ENCODE results near the gene ABHD12B.

The ABHD12B gene

DNA sequence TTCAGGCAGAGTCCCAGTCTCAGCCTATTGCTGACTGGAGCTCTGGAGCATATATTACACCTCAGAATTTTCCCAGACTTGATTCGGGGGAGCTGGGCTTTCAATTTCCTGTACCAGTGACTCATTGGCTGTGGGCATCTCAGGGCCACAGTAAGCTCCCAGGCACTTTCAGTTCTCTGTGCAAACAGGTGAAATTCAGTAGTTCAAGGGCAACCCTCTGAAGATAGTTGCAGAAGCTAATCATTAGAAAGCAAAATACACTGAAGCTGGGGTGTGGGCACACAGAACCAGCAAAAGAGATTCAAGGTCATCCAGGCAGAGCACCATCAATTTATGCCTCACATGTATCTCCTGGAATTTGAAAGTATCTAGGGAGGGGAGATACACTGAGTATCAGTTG is 32.8 kb upstream of the ABHD12B start:
- no peak for DNase-seq (ENCODE audit: low read depth in 2 of 2)

- DNase-seq (ENCODE audit: low read depth in 2 of 2) = no peak
Observed at GRCh38 chr14:50839691-50840090, 32.2 kb upstream of the ABHD12B start.

DNA sequence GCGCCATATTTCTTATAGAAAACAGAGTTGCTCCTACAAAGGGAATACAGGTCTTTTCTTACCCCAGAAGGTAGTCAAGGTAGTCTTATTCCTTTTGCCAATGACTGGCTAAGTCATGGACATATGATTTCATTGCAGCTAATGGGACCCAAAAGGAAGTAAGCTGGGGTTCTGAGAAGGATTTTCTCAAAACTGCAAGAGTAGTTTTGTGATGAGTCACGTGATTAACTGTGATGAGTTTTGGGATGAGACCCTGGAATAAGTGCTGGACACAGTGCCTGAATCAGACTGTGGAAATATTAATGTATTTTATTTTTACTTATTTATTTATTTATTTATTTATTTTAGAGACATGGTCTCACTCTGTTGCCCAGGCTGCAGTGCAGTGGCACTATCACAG is 27.5 kb upstream of the ABHD12B start:
- DNase-seq (ENCODE audit: low read depth in 2 of 2) = no peak

GRCh38 chr14:50845166-50845565 is 26.7 kb upstream of the ABHD12B start:
- no peak for DNase-seq (ENCODE audit: low read depth in 2 of 2)

DNA sequence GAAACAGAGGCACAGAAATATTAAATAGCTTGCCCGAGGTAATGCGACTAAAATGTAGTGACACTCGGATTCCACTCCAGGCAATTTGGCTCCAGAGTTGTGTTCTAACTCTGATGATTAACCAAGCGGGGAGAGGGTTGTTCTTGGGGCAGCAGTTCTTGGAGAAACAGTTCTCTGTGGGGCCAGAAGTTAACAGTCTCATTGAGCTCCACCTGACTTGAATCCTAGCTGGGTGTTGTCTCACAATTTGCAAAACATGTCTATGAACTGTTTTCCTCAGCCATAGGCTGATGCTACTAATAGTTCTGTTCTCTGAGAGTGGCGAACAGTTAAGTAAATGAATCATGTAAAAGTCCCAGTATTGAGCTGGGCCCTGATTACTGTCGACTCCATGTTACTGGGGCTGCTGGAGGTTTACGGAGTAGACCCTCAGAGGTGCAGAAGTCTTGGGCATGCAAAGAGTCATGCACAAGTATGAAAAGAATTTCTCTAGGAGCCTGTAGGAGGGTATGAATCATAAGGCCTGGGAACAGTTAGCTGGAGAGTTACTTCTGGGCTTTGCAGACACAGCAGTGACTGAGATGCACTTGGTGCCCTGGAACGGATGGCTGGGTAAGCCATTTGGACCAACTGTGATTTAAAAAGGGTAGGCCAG is 25.5 kb upstream of the ABHD12B start:
- DNase-seq (ENCODE audit: low read depth in 2 of 2) = no peak

DNA sequence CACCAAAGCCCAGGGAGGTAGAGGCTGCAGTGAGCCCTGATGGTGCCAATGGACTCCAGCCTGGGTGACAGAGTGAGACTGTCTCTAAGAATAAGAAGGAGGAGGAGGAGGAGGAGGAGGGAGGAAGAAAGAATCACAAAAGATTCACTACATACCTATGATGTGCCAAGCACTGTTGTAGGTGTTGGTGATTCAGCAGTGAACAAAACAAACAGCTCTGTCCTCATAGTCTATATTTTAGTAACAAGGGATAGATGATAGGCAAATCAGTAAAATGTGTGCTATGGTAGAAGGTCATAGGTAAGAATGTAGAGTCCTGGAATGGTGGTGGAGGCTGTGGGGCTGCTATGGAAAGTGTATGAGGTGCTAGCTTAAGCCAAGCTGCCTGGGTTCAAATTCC is 18.0 kb upstream of the ABHD12B start:
- no peak for DNase-seq (ENCODE audit: low read depth in 2 of 2)

DNA sequence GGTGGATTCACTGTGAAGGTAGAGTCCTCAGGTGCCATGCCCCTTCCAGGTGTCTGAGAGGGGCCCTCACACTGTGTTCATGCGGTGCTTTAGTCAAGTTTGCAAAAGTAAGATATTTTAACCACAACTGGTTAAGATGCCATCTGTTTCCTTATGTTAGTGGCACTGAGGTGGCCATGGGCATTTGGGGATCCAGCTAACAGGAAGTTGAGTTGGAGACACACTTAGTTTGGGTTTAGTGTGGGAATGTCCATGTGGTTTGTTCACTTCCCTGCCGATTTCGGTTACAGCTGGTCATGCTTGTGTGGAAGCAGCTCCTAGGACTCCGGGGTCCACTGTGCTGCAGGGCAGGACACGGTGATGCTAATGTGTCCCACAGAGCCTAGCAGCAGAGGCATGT is 17.3 kb upstream of the ABHD12B start:
- no peak for DNase-seq (ENCODE audit: low read depth in 2 of 2)

DNA sequence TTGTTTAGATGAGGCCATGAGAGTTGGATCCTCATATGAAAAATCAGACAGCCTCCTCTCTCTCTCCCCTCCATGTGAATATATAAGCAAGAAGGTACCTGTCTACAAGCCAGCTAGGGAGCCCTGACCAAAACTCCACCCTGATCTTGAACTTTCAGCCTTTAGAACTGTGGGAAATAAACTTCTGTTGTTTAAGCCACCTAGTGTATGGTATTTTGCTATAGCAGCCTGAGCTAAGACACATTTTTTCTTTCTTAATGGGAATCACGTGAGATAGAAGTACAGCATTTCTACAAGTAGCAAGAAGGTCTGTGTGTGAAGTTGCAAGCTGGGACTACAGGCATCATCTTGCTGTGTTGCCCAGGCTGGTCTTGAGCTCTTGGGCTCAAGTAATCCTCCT is 16.3 kb upstream of the ABHD12B start:
- no peak for DNase-seq (ENCODE audit: low read depth in 2 of 2)

DNA sequence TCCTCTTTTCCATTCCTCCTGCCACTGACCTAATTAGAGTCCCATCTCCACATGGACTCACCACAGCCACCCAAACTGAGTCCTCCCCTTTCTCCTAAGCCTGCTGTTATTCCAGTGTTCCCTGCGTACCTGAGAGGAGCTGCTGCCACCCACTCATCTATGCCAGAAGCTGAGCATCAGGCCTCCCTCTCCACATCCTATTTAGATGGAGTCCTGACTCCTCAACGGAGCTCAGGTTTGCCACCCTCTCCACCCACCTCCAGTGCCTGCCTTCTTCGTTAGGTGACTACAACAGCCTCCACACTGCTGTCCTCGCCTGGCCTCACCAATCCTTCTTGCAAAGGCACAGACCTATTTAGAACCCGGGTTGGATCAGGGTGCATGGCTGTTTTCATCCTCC is 15.2 kb upstream of the ABHD12B start:
- DNase-seq (ENCODE audit: low read depth in 2 of 2) = no peak

DNA sequence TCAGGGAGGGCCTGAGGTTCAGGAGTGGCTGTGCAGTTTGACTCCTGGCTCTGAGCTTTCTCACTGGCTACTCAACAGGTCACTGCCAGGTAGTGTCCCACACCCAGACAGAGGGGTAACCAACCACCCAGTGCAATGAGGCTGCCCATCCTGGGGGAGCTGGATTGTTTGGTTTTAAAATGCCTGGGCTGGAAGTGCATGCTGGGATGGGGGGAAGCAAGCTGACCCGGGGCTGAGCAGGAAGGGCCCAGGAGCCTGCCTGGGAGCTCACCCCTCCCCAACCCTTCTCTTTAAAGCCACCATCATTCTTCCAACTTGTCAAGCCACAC is 12.6 kb upstream of the ABHD12B start:
- no peak for DNase-seq (ENCODE audit: low read depth in 2 of 2)

- peak; percentile 76 to 88 for DNase-seq (ENCODE audit: low read depth in 2 of 2)
Observed at GRCh38 chr14:50860478-50861086, 11.3 kb upstream of the ABHD12B start.

- no peak for DNase-seq (ENCODE audit: low read depth in 2 of 2)
Observed at GRCh38 chr14:50862036-50862570, 9.8 kb upstream of the ABHD12B start.

GRCh38 chr14:50864237-50864636 is 7.6 kb upstream of the ABHD12B start:
- DNase-seq (ENCODE audit: low read depth in 2 of 2) = no peak

DNA sequence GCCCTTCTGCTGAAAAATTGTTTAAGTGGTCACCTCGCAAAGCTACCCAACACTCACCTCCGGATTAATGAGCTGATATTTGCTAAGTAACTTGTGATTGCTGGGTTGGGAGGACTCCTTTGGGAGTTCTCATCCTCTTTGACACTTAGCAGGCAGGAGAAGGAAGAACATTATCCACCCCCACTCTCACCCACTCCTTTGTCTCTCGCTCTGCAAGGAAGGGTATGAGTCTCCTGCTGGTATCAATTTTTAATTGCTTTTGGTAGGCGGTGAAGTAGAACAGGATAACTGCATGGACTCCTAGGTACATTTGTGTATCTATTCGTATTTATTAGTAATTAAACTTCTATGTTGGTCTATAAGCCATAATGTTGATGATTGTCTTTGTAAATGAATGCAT is 6.9 kb upstream of the ABHD12B start:
- DNase-seq (ENCODE audit: low read depth in 2 of 2) = no peak

DNA sequence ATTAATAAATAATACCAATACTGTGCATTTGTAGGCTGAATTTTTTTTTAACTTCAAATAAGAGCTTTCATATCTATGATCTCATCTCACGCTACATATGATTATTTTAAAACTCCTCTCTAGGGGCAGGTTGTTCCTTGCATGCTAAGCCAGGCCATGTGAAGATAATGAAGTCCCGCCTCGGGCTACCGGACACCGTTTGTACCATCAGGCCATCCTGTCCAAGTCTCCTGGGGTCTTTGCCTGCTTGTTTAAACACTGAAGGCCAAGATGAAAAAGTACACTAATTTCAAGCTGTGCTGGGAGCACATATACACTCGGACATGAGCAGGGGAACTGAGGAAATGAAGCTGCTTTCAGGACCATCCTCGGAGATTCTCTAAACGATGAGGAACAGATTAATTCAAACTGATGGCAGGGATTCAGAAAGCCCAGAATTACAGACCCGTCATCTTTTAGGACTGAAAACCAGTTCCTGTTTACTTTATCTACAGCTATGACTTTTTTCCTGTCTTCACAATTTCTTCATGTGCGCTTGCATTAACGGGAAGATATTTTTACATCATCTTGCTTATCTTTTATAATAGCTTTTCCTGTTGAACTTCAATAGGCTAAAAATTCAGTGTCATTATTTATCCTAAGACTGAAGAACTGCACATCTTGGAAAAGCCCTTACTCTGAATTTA is 6.3 kb upstream of the ABHD12B start:
- DNase-seq (ENCODE audit: low read depth in 2 of 2) = no peak

DNA sequence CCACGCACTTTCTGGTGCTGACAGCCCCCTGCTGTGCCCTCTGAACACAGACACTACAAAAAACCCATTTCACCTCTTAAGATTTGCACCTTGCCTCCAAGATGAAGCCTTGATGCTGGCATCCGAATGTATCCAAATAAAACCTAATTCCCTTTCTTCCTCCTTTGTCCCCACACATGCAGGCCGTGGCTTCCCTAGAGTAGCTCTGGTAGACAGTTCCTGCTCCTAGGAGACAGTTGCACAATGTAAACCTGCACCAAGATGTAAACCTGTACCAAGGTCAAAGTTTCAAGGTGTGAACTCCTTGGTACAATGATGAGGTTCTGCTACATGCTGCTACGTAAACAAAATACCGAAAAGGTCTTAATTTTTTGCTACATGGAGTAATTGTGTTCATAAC is 625 bp upstream of the ABHD12B start:
- no peak for DNase-seq (ENCODE audit: low read depth in 2 of 2)

DNA sequence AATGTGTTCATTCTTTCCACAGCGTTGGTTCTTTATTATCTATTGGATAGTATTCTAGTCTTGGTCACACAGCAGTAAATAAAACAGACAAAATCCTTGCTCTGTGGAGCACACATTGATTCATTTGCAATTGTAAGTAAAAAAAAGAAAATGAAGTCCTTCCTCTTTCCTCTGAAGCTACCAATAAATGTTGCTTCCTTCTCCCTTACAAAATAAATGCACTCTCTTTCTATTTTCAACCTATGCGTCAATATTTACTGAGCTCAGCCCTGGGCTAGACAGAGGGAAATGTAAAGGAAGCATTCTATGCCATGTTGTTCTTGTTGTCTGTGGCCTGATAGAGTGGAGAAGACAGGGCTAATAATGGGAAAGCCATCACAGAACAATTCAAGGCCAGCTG is 2.9 kb downstream of the ABHD12B start:
- no peak for DNase-seq (ENCODE audit: low read depth in 2 of 2)

DNA sequence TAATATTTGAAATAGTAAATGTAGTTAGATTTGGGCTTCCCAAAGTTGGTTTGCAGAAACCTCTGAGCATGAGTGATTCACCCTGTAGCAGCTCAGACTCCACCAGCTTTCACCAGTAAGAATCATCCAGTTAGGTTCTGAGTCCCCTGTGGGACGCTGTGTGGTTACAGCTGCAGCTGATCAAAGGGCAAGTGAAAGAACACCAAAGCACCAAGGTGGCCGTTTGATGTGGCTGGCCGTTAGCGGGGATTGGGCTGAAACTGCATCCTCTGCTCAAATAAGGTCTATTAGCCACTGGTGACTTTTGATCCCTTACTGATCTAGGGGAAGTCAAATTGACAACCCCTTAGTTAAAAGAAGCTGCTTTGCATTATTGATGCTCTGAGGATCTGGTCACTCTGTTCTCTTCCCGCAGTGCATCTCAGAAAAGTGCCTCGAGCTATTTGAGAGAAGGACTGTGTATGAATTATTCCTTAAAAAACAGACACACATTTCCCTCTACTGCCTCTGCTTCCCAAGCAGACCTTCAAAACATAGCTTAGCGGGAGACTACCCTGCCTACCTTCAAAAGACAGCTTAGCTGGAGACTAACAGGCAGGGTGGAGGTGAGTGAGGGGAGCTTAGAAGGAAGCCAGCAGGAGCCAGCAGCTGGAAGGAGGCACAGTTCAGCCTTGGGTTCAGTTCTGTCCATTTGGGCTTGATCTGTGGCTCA is 3.7 kb downstream of the ABHD12B start:
- DNase-seq (ENCODE audit: low read depth in 2 of 2) = no peak

GRCh38 chr14:50882932-50883826 is 11.3 kb downstream of the ABHD12B start:
- DNase-seq (ENCODE audit: low read depth in 2 of 2) = no peak

DNA sequence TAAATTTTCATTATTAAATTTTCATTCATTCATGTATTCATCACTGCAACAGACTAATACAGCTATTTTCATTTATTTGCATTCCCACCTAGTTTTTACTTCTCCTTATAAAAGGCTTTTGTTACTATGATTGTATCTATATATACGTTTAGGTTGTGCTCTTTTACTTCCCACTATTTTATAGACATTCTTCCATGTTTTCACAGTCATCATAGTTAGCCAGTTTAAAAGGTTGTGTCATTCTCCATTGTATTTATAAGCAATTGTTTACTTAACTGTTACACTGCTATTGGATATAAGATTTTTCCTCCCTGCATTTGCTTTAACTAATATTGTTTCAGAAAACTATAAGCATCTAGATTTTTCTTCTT is 12.0 kb downstream of the ABHD12B start:
- DNase-seq (ENCODE audit: low read depth in 2 of 2) = no peak

DNA sequence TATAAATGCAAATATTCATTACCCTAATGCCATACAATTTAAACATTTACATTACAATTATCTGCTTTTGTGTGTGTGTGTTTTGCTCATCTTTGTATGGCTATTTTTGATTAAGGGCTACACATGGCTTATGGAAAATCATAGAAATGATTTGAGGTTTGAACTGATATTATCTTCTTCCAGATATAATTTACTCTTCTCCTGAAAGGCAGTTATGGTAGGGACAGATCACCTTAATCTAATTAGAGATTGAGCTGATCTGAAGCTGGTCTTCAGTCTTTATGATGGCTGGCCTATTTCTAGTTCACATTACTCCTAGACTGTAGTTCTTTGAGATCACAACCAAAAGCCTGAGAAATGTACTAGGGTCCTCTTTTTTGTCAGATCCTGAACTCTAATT is 15.6 kb downstream of the ABHD12B start:
- no peak for DNase-seq (ENCODE audit: low read depth in 2 of 2)

DNA sequence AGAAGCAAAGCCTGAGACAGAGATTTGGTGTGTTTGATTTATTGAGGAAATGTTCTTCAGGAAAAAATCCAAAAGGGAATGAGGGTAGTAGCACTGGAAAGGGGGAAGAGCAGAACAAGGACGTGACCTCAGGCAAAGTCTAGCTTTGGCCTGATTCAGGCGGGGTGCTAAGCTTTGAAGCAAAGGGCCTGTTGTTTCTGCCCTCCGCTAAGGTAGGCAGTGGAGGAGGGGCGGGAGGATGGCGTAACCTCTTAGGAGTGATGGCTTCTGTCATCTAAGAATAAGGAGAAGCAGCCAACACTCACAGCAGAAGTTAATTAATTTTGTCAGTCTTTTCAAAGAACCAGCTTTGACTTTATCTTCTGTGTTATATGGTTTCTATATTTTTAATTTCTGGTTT is 20.4 kb downstream of the ABHD12B start:
- no peak for DNase-seq (ENCODE audit: low read depth in 2 of 2)

Measured in stimulated activated CD4-positive, alpha-beta T cell treated with anti-CD3 and anti-CD28 coated beads, Interleukin-1b, Interleukin-23, amount 100 ng/mL, for 1 hour (primary cell).